Vagina (tissue), 2 donors: ENCODE results near the gene DACH1. TPM values are rescaled to one million over a fixed set of nuclear protein-coding genes. Genes with fewer than 3 reads are reported as not detected.

Experiments
- DNase-seq, 2 donors: peaks; one replicate each; pipeline ENCODE4 v3.0.0-alpha.2; 2017; ENCODE audit errors: extremely low spot score in 2 of 2
- H3K27ac ChIP-seq: fragments of 200-600 bp; sonication (generic); one replicate; pipeline ENCODE4 v1.5.1; 2019
- H3K27me3 ChIP-seq: fragments of 200-600 bp; sonication (generic); one replicate; pipeline ENCODE4 v1.5.1; 2019
- H3K36me3 ChIP-seq, 2 donors: fragments of 200-600 bp; sonication (generic); one replicate each; pipeline ENCODE4 v1.5.1; 2017 to 2019
- H3K4me1 ChIP-seq: fragments of 200-600 bp; sonication (generic); one replicate; pipeline ENCODE4 v1.5.1; 2019
- H3K4me3 ChIP-seq, 2 donors: fragments of 200-600 bp; sonication (generic); 1 replicate in 1 of 2; 2 replicates in 1 of 2; pipeline ENCODE4 v1.5.1; 2016 to 2019
- H3K9me3 ChIP-seq: fragments of 200-600 bp; sonication (generic); one replicate; pipeline ENCODE4 v1.5.1; 2019
- POLR2A ChIP-seq, 2 donors: fragments of 450-650 bp; IDR thresholded peaks; one replicate each; pipeline ENCODE4 v1.6.1; 2017; ENCODE audit warnings: antibody characterized with exemption in 2 of 2, mild to moderate bottlenecking in 2 of 2, moderate library complexity in 2 of 2
- POLR2AphosphoS5 ChIP-seq, 2 donors: sonication (generic); formaldehyde crosslinking; IDR thresholded peaks; one replicate each; pipeline ENCODE4 v1.9.0; 2017; ENCODE audit warnings: antibody characterized with exemption in 2 of 2, mild to moderate bottlenecking in 2 of 2, low read depth in 1 of 2; ENCODE audit not compliant: insufficient read depth in 1 of 2
- intact Hi-C: fragments of 100-400 bp; cut with DNase I; formaldehyde crosslinking; loops from one replicate; pipeline ENCODE4 v1.15.1; 2023
- total RNA-seq: library from RNA; depleted of rRNA; stranded (reverse); fragments of >200 nt; gene quantifications from one replicate; pipeline ENCODE4 v1.2.3, GENCODE V29; 2016
- TF ChIP-seq, protein P1 (sequence below), 3 experiments: fragments of 450-650 bp in 2 of 3; fragments of 200-600 bp in 1 of 3; sonication (generic) in 1 of 3; IDR thresholded peaks; one replicate each; pipeline ENCODE4 v1.5.1; 2017 to 2019; ENCODE audit warnings: antibody characterized with exemption in 3 of 3, mild to moderate bottlenecking in 2 of 3, moderate library complexity in 2 of 3

DACH1 gene
- total RNA-seq, 1 donor from 2014 or later: 7.9 TPM

DNA sequence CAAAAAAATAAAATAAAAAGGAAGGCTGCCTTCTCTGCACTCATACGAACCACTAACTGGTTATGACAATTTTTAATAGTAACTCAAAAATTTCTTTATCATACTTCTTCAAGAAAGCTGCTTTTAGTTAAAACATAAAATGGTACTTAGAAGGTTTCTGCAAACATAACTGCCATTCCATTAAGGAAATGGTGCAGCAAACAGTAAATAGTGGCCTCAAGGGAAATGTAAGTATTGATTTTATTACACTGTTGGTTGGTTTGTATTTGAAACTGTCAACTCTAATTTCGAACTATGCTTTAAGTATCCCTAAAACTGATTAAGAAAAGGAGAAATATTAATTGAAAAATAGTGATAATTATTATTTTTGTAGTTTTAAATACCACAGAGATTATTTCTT is 278.0 kb downstream of the DACH1 start:
- Histone ChIP-seq H3K9me3 (no peaks in the 10 kb centered on the region), H3K36me3 (no peaks in the 10 kb centered on the region), H3K27me3 (no peaks in the 10 kb centered on the region), H3K4me3 (no peak overlapping the region), H3K27ac (no peak overlapping the region), H3K4me1 (no peaks in the 10 kb centered on the region)
- intact Hi-C loops: no loop called here
- DNase-seq: no peak
- TF ChIP-seq, protein P1, sequence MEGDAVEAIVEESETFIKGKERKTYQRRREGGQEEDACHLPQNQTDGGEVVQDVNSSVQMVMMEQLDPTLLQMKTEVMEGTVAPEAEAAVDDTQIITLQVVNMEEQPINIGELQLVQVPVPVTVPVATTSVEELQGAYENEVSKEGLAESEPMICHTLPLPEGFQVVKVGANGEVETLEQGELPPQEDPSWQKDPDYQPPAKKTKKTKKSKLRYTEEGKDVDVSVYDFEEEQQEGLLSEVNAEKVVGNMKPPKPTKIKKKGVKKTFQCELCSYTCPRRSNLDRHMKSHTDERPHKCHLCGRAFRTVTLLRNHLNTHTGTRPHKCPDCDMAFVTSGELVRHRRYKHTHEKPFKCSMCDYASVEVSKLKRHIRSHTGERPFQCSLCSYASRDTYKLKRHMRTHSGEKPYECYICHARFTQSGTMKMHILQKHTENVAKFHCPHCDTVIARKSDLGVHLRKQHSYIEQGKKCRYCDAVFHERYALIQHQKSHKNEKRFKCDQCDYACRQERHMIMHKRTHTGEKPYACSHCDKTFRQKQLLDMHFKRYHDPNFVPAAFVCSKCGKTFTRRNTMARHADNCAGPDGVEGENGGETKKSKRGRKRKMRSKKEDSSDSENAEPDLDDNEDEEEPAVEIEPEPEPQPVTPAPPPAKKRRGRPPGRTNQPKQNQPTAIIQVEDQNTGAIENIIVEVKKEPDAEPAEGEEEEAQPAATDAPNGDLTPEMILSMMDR (IDR thresholded peaks at IDR 0.05): no peak
- TF ChIP-seq POLR2A (IDR thresholded peaks at IDR 0.05) (no peak), POLR2AphosphoS5 (IDR thresholded peaks at IDR 0.05; ENCODE audit: insufficient read depth in 1 of 2, low read depth in 1 of 2) (no peak)

DNA sequence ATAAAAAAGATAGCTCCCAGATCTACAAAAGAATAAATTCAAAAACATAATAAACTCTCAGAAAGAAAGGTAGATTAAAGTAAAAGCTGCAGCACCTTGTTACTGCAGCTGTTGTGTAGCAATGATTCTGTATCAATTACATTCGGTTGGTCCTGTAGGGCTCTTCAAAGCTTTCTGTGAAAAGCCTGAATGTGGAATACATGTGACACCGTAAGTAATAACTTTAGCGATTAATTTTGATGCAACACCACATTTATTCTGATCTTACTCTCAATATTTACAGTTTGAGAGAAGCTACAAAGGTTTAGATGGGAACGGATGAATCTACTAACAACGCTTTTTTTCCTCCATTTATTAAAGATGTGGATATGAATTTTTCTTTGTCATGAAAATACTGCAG is 279.2 kb downstream of the DACH1 start:
- H3K4me3 ChIP-seq: no peak overlapping the region
- H3K9me3 ChIP-seq: no peaks in the 10 kb centered on the region
- intact Hi-C loops: no loop called here
- DNase-seq: no peak
- no peaks in the 10 kb centered on the region for H3K4me1 ChIP-seq
- TF ChIP-seq, protein P1 (IDR thresholded peaks at IDR 0.05): no peak
- TF ChIP-seq POLR2AphosphoS5 (IDR thresholded peaks at IDR 0.05; ENCODE audit: insufficient read depth in 1 of 2, low read depth in 1 of 2) (no peak), POLR2A (IDR thresholded peaks at IDR 0.05) (no peak)
- H3K27ac ChIP-seq: no peak overlapping the region
- H3K27me3 ChIP-seq: no peaks in the 10 kb centered on the region
- H3K36me3 ChIP-seq: no peaks in the 10 kb centered on the region

DNA sequence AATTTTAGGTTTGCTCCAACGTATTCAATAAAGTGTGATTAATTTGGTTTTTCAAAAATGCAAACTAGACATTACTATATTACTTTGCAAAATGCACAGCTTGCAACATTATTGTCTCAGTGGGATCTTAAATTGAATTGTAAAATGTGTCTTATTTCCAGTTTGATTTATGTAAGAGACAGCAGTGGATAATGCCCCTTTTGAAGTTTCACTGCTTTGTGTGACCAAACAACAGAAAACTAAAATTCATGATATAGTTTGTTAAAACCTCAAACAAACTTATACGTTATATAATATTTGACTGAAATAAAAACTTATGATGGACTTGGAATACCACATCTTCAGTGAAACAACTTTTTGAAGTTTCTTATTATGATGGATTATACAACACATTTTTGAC is 279.8 kb downstream of the DACH1 start:
- H3K4me1 ChIP-seq: no peaks in the 10 kb centered on the region
- no peaks in the 10 kb centered on the region for H3K27me3 ChIP-seq
- H3K4me3 ChIP-seq: no peak overlapping the region
- H3K36me3 ChIP-seq: no peaks in the 10 kb centered on the region
- TF ChIP-seq, protein P1 (IDR thresholded peaks at IDR 0.05): no peak
- TF ChIP-seq POLR2A (IDR thresholded peaks at IDR 0.05): no peak
- TF ChIP-seq POLR2AphosphoS5 (IDR thresholded peaks at IDR 0.05; ENCODE audit: insufficient read depth in 1 of 2, low read depth in 1 of 2): no peak
- intact Hi-C loops: no loop called here
- DNase-seq: no peak
- no peaks in the 10 kb centered on the region for H3K9me3 ChIP-seq
- H3K27ac ChIP-seq: no peak overlapping the region

DNA sequence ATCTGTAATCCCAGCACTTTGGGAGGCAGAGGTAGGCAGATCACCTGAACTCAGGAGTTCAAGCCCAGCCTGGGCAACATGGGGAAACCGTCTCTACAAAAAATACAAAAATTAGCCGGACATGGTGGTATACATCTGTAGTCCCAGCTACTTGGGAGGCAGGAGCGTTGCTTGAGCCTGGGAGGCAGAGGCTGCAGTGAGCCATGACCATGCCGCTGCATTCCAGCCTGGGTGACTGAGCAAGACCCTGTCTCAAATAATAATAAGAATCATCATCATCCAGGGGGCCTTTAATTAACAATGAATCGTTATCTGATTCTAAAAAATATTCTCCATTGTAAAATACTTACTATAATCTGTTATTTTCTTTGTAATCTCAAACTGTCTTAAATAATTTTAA is 283.4 kb downstream of the DACH1 start:
- H3K27me3 ChIP-seq: no peaks in the 10 kb centered on the region

DNA sequence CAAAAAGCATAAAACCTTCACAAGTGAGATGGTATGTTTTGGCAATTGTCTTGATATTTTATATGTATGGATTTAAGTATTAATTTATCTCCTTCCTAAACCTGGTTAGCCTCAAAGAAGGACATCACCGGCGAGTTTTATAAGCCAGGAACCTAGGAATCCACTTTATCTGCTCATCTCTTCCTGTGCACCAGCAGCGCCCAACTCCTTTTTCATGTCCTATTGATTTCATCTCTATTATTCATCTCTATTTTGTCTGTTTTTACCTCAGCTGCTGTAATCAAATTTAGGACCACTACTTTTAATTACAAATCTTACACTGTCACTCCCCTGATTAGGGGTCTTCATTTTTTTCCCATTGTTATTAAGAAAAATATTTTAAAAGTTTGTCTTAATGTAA is 286.4 kb downstream of the DACH1 start:
- no peaks in the 10 kb centered on the region for H3K27me3 ChIP-seq
- no peak overlapping the region for H3K27ac ChIP-seq
- no peaks in the 10 kb centered on the region for H3K36me3 ChIP-seq
- no peaks in the 10 kb centered on the region for H3K4me1 ChIP-seq
- no peak for DNase-seq
- no peak overlapping the region for H3K4me3 ChIP-seq
- intact Hi-C loops: no loop called here
- TF ChIP-seq POLR2A (IDR thresholded peaks at IDR 0.05) (no peak), POLR2AphosphoS5 (IDR thresholded peaks at IDR 0.05; ENCODE audit: insufficient read depth in 1 of 2, low read depth in 1 of 2) (no peak)
- TF ChIP-seq, protein P1 (IDR thresholded peaks at IDR 0.05): no peak
- no peaks in the 10 kb centered on the region for H3K9me3 ChIP-seq

More for the DNA sequence above, 283.4 kb downstream of the DACH1 start:
- Histone ChIP-seq H3K27ac (no peak overlapping the region), H3K4me3 (no peak overlapping the region), H3K9me3 (no peaks in the 10 kb centered on the region), H3K36me3 (no peaks in the 10 kb centered on the region), H3K4me1 (no peaks in the 10 kb centered on the region)
- DNase-seq: no peak
- intact Hi-C loops: no loop called here
- TF ChIP-seq POLR2AphosphoS5 (IDR thresholded peaks at IDR 0.05; ENCODE audit: insufficient read depth in 1 of 2, low read depth in 1 of 2): no peak
- TF ChIP-seq, protein P1 (IDR thresholded peaks at IDR 0.05): no peak
- no peak for TF ChIP-seq POLR2A (IDR thresholded peaks at IDR 0.05)
